K562 (cell line): ENCODE data around the gene NME2.

Source experiments
- CHD4 ChIP-seq: fragments of 200-600 bp; sonication (generic); IDR thresholded peaks from 3 replicates; pipeline ENCODE4 v1.6.1; 2012; ENCODE audit warnings: low read depth, mild to moderate bottlenecking, mixed read lengths, low read length, inconsistent platforms; ENCODE audit not compliant: insufficient read depth, insufficient replicate concordance, poor library complexity, severe bottlenecking
- ELF4 ChIP-seq: fragments of 450-650 bp; formaldehyde crosslinking; IDR thresholded peaks from 2 replicates; pipeline ENCODE4 v1.4.0; 2022; ENCODE audit warnings: missing genetic modification characterization
- FOXM1 ChIP-seq, 2 experiments: fragments of 450-650 bp in 1 of 2; sonication (generic) in 1 of 2; formaldehyde crosslinking in 1 of 2; IDR thresholded peaks; 2 replicates each; pipeline versions ENCODE4 v1.6.1 to v1.9.0; 2017 to 2022; ENCODE audit warnings: low read depth in 2 of 2, mild to moderate bottlenecking in 2 of 2, missing genetic modification reagents in 1 of 2, moderate library complexity in 1 of 2
- GABPA ChIP-seq: fragments of 200-800 bp; sonication (Bioruptor generic); conservative IDR thresholded peaks from 2 replicates; pipeline ENCODE4 v1.6.1; 2016; ENCODE audit warnings: low read depth, missing genetic modification characterization, missing compliant biosample characterization
- KLF16 ChIP-seq: IDR thresholded peaks from 2 replicates; pipeline ENCODE4 v1.6.1; 2016; ENCODE audit warnings: antibody characterized with exemption
- POLR2A ChIP-seq: fragments of 450-650 bp; conservative IDR thresholded peaks from 2 replicates; pipeline ENCODE4 v1.6.1; 2016
- ZNF778 ChIP-seq: fragments of 450-650 bp; formaldehyde crosslinking; IDR thresholded peaks from 2 replicates; pipeline ENCODE4 v1.4.0; 2020; ENCODE audit warnings: mild to moderate bottlenecking, moderate library complexity
- TF ChIP-seq, protein P1 (sequence below): sonication (generic); formaldehyde crosslinking; IDR thresholded peaks from 2 replicates; pipeline ENCODE4 v1.8.0; 2022; ENCODE audit warnings: mild to moderate bottlenecking, missing genetic modification reagents

GRCh38 chr17:51165680-51166197 lies 472 bp upstream of the NME2 start:
- peak; percentile 87 for TF ChIP-seq POLR2A
- TF ChIP-seq, protein P1, sequence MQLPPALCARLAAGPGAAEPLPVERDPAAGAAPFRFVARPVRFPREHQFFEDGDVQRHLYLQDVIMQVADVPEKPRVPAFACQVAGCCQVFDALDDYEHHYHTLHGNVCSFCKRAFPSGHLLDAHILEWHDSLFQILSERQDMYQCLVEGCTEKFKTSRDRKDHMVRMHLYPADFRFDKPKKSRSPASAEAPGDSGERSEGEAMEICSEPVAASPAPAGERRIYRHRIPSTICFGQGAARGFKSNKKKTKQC, result no peak; the same call in 1 of the 2 replicates
- no peak for TF ChIP-seq GABPA (tag)
- peak; percentile 94 for TF ChIP-seq ELF4 (CRISPR knock-in tag)
- TF ChIP-seq CHD4, result no peak
- no peak for TF ChIP-seq ZNF778
- no peak for TF ChIP-seq KLF16
- TF ChIP-seq FOXM1 (IDR thresholded peaks at IDR 0.05; ENCODE audit: low read depth), result no peak
- no peak for TF ChIP-seq FOXM1 (CRISPR knock-in tag; IDR thresholded peaks at IDR 0.05; ENCODE audit: low read depth)
